Germinal center (tissue), 1 donor: Measurements from ENCODE around the gene MTARC1.

Source experiments
- DNase-seq: peaks from one replicate; pipeline ENCODE4 v3.0.0; 2012; ENCODE audit warnings: mixed read lengths, low spot score

Gene MTARC1

GRCh38 chr1:220834155-220834870 lies 47.6 kb downstream of the MTARC1 start:
- no peak for DNase-seq
